ENCODE results near the gene CCL20. TPM values are rescaled to one million over a fixed set of nuclear protein-coding genes. Genes with fewer than 3 reads are reported as not detected.
"Not testable (repeated sequence)": the region's sequence is repeated elsewhere in the genome, so short reads cannot be mapped to it uniquely, and the experiment has no call there.

Gene CCL20
- total RNA-seq, 1 donor from 2014 or later: not detected

- DNase-seq (ENCODE audit: low spot score) (no peak), ATAC-seq (no peak)
Measured at GRCh38 chr2:227828477-227828912, 14.9 kb downstream of the CCL20 start.

- ATAC-seq (no peak), DNase-seq (ENCODE audit: low spot score) (no peak)
Measured at GRCh38 chr2:227829337-227829736, 15.7 kb downstream of the CCL20 start.

- DNase-seq (ENCODE audit: low spot score): no peak
- ATAC-seq: no peak
Measured at GRCh38 chr2:227834423-227834822, 20.8 kb downstream of the CCL20 start.

- DNase-seq (ENCODE audit: low spot score) (no peak), ATAC-seq (no peak)
Measured at GRCh38 chr2:227834916-227835650, 21.4 kb downstream of the CCL20 start.

GRCh38 chr2:227839339-227840129 lies 25.9 kb downstream of the CCL20 start:
- not testable (repeated sequence) for ATAC-seq; DNase-seq (ENCODE audit: low spot score)

GRCh38 chr2:227846831-227847230 lies 33.2 kb downstream of the CCL20 start:
- ATAC-seq (no peak), DNase-seq (ENCODE audit: low spot score) (no peak)

- DNase-seq (ENCODE audit: low spot score) (no peak), ATAC-seq (no peak)
Measured at GRCh38 chr2:227848146-227848545, 34.5 kb downstream of the CCL20 start.

- no peak for DNase-seq (ENCODE audit: low spot score)
- ATAC-seq: no peak
Measured at GRCh38 chr2:227848586-227848985, 34.9 kb downstream of the CCL20 start.

- DNase-seq (ENCODE audit: low spot score) (no peak), ATAC-seq (no peak)
Measured at GRCh38 chr2:227849906-227850305, 36.3 kb downstream of the CCL20 start.

- DNase-seq (ENCODE audit: low spot score): no peak
- no peak for ATAC-seq
Measured at GRCh38 chr2:227853204-227853629, 39.6 kb downstream of the CCL20 start.

GRCh38 chr2:227853765-227854271 lies 40.2 kb downstream of the CCL20 start:
- DNase-seq (ENCODE audit: low spot score) (no peak), ATAC-seq (peak; percentile 29)

GRCh38 chr2:227855440-227855839 lies 41.8 kb downstream of the CCL20 start:
- DNase-seq (ENCODE audit: low spot score): no peak
- no peak for ATAC-seq

GRCh38 chr2:227856697-227857096 lies 43.1 kb downstream of the CCL20 start:
- ATAC-seq: no peak
- DNase-seq (ENCODE audit: low spot score): no peak

- DNase-seq (ENCODE audit: low spot score): no peak
- no peak for ATAC-seq
Measured at GRCh38 chr2:227860221-227860641, 46.6 kb downstream of the CCL20 start.

GRCh38 chr2:227861011-227861410 lies 47.4 kb downstream of the CCL20 start:
- ATAC-seq (no peak), DNase-seq (ENCODE audit: low spot score) (no peak)

GRCh38 chr2:227862227-227862740 lies 48.6 kb downstream of the CCL20 start:
- ATAC-seq (peak; percentile 39), DNase-seq (ENCODE audit: low spot score) (no peak)

- ATAC-seq: no peak
- DNase-seq (ENCODE audit: low spot score): no peak
Measured at GRCh38 chr2:227862741-227863588, 49.3 kb downstream of the CCL20 start.

- ATAC-seq (no peak), DNase-seq (ENCODE audit: low spot score) (no peak)
Measured at GRCh38 chr2:227864161-227864756, 50.6 kb downstream of the CCL20 start.

GRCh38 chr2:227865291-227865690 lies 51.6 kb downstream of the CCL20 start:
- DNase-seq (ENCODE audit: low spot score) (no peak), ATAC-seq (no peak)
